GM18508 (cell line): Measurements from ENCODE around the gene PRG2.

Source experiments
- ATAC-seq: cut with Tn5 transposase; IDR thresholded peaks from one replicate; pipeline ENCODE4 v1.9.1; 2021; ENCODE audit warnings: moderate number of reproducible peaks; ENCODE audit not compliant: insufficient read depth, unreplicated experiment

PRG2 gene

GRCh38 chr11:57399972-57400578 lies 9.6 kb upstream of the PRG2 start:
- ATAC-seq, result no peak

- no peak for ATAC-seq
Measured at GRCh38 chr11:57399221-57399620, 8.8 kb upstream of the PRG2 start.

GRCh38 chr11:57397394-57397990 lies 7.0 kb upstream of the PRG2 start:
- ATAC-seq, result no peak

GRCh38 chr11:57396744-57397143 lies 6.3 kb upstream of the PRG2 start:
- ATAC-seq, result no peak

GRCh38 chr11:57395905-57396623 lies 5.6 kb upstream of the PRG2 start:
- ATAC-seq, result no peak

- no peak for ATAC-seq
Measured at GRCh38 chr11:57394203-57394965, 3.9 kb upstream of the PRG2 start.

GRCh38 chr11:57392763-57393105 lies 2.3 kb upstream of the PRG2 start:
- no peak for ATAC-seq

GRCh38 chr11:57392066-57392762 lies 1.8 kb upstream of the PRG2 start:
- ATAC-seq, result no peak

GRCh38 chr11:57391539-57391938 lies 1.1 kb upstream of the PRG2 start:
- no peak for ATAC-seq

- ATAC-seq, result no peak
Measured at GRCh38 chr11:57391111-57391510, 661 bp upstream of the PRG2 start.

GRCh38 chr11:57387289-57388030 lies 3.0 kb downstream of the PRG2 start:
- ATAC-seq, result no peak

GRCh38 chr11:57386178-57386940 lies 4.1 kb downstream of the PRG2 start:
- no peak for ATAC-seq

- ATAC-seq, result no peak
Measured at GRCh38 chr11:57380975-57381374, 9.5 kb downstream of the PRG2 start, which contains the start of gene PRG3. Gene PRG3, minus strand, starts transcription at chr11:57381150. Its CDS starts 442 bp downstream, at chr11:57380708.

GRCh38 chr11:57379732-57380131 lies 10.7 kb downstream of the PRG2 start:
- ATAC-seq, result no peak

- no peak for ATAC-seq
Measured at GRCh38 chr11:57378186-57378585, 12.3 kb downstream of the PRG2 start.

GRCh38 chr11:57377107-57377506 lies 13.3 kb downstream of the PRG2 start:
- no peak for ATAC-seq

- no peak for ATAC-seq
Measured at GRCh38 chr11:57376095-57377090, 14.1 kb downstream of the PRG2 start.

GRCh38 chr11:57375490-57375889 lies 15.0 kb downstream of the PRG2 start:
- ATAC-seq, result no peak
